NCI-H2171 (cell line): Measurements from ENCODE around the gene EPHA7.
A peak's percentile ranks its signal among the peaks of the same experiment; 100 is the strongest.

ENCODE experiments used
- DNase-seq: peaks from one replicate; lab custom pipeline; 2025; lab: John Stamatoyannopoulos, UW

The EPHA7 gene

GRCh38 chr6:93325761-93326160, 93.6 kb downstream of the EPHA7 start:
- DNase-seq, result no peak

GRCh38 chr6:93323630-93324029, 95.7 kb downstream of the EPHA7 start:
- DNase-seq, result no peak

- DNase-seq, result no peak
These were observed 96.7 kb downstream of the EPHA7 start for GRCh38 chr6:93322651-93323050.

- DNase-seq, result no peak
These were observed 100.1 kb downstream of the EPHA7 start for GRCh38 chr6:93319304-93319703.

- DNase-seq, result no peak
These were observed 101.2 kb downstream of the EPHA7 start for GRCh38 chr6:93318121-93318520.

GRCh38 chr6:93317592-93317991, 101.8 kb downstream of the EPHA7 start:
- DNase-seq, result no peak

GRCh38 chr6:93307505-93308409, 111.6 kb downstream of the EPHA7 start:
- no peak for DNase-seq

GRCh38 chr6:93305088-93305487, 114.3 kb downstream of the EPHA7 start:
- no peak for DNase-seq

- no peak for DNase-seq
These were observed 114.9 kb downstream of the EPHA7 start for GRCh38 chr6:93304505-93304904.

GRCh38 chr6:93300661-93301060, 118.7 kb downstream of the EPHA7 start:
- DNase-seq, result no peak

GRCh38 chr6:93299622-93300021, 119.7 kb downstream of the EPHA7 start:
- no peak for DNase-seq

- no peak for DNase-seq
These were observed 123.7 kb downstream of the EPHA7 start for GRCh38 chr6:93295631-93296030.

GRCh38 chr6:93294879-93295278, 124.5 kb downstream of the EPHA7 start:
- no peak for DNase-seq

- DNase-seq, result no peak
These were observed 125.5 kb downstream of the EPHA7 start for GRCh38 chr6:93293872-93294271.

- no peak for DNase-seq
These were observed 125.9 kb downstream of the EPHA7 start for GRCh38 chr6:93293460-93293859.

GRCh38 chr6:93282521-93283031, 136.8 kb downstream of the EPHA7 start:
- no peak for DNase-seq

- DNase-seq, result no peak
These were observed 141.1 kb downstream of the EPHA7 start for GRCh38 chr6:93278241-93278640.

- no peak for DNase-seq
These were observed 146.5 kb downstream of the EPHA7 start for GRCh38 chr6:93272896-93273295.

- no peak for DNase-seq
These were observed 147.1 kb downstream of the EPHA7 start for GRCh38 chr6:93272211-93272610.

GRCh38 chr6:93266116-93266817, 153.1 kb downstream of the EPHA7 start:
- peak; percentile 1 for DNase-seq

GRCh38 chr6:93260881-93261280, 158.5 kb downstream of the EPHA7 start:
- DNase-seq, result no peak

GRCh38 chr6:93259332-93259731, 160.0 kb downstream of the EPHA7 start:
- DNase-seq, result no peak

- no peak for DNase-seq
These were observed 166.4 kb downstream of the EPHA7 start for GRCh38 chr6:93252930-93253329.
